ENCODE data around the gene MACROD2.

DNA sequence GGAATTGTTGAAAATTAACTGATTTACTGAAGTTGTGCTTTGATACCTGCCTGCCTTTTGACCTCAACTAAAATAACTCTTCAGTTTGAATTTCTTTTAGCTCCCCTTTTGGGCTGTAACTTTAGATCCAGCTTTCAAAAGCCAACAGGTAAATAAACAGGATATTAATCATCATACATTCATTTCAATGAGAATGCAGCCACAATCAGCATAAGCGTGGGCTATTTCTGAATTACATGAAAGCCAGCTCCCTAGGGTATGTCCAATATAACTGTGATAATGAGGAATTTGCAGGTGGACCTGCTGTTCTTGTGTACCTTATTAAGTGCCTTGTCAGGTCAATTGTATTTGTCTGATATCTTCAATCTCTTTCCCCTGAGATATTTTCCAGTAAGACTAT lies 1747.3 kb downstream of the MACROD2 start:
- TF ChIP-seq, protein P1, sequence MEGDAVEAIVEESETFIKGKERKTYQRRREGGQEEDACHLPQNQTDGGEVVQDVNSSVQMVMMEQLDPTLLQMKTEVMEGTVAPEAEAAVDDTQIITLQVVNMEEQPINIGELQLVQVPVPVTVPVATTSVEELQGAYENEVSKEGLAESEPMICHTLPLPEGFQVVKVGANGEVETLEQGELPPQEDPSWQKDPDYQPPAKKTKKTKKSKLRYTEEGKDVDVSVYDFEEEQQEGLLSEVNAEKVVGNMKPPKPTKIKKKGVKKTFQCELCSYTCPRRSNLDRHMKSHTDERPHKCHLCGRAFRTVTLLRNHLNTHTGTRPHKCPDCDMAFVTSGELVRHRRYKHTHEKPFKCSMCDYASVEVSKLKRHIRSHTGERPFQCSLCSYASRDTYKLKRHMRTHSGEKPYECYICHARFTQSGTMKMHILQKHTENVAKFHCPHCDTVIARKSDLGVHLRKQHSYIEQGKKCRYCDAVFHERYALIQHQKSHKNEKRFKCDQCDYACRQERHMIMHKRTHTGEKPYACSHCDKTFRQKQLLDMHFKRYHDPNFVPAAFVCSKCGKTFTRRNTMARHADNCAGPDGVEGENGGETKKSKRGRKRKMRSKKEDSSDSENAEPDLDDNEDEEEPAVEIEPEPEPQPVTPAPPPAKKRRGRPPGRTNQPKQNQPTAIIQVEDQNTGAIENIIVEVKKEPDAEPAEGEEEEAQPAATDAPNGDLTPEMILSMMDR (IDR thresholded peaks at IDR 0.05), result no peak
- TF ChIP-seq EP300 (IDR thresholded peaks at IDR 0.05), result no peak

Measured in tibial nerve (tissue), 4 donors.